NOMO-1 (cell line): ENCODE data around the gene LHPP.
"Not testable (repeated sequence)": the region's sequence is repeated elsewhere in the genome, so short reads cannot be mapped to it uniquely, and the experiment has no call there.

Source experiments
- DNase-seq, 2 experiments: peaks; one replicate each; lab custom pipeline; 2025; ENCODE audit not compliant: unreplicated experiment in 2 of 2; lab: John Stamatoyannopoulos, UW

The LHPP gene

GRCh38 chr10:124566222-124566888, 104.7 kb downstream of the LHPP start:
- no peak for DNase-seq

- no peak for DNase-seq
Measured at GRCh38 chr10:124566981-124567835, 105.6 kb downstream of the LHPP start.

GRCh38 chr10:124568339-124568738, 106.7 kb downstream of the LHPP start:
- no peak for DNase-seq

GRCh38 chr10:124568848-124569622, 107.4 kb downstream of the LHPP start:
- DNase-seq: no peak

- DNase-seq: peak in 1 of 2 experiments; percentile 15
Measured at GRCh38 chr10:124569623-124570470, 108.2 kb downstream of the LHPP start.

GRCh38 chr10:124570646-124571045, 109.0 kb downstream of the LHPP start:
- no peak for DNase-seq

GRCh38 chr10:124572751-124573150, 111.1 kb downstream of the LHPP start:
- no peak for DNase-seq

GRCh38 chr10:124573726-124574455, 112.3 kb downstream of the LHPP start:
- no peak for DNase-seq

GRCh38 chr10:124574456-124575070, 112.9 kb downstream of the LHPP start:
- no peak for DNase-seq

- DNase-seq: no peak
Measured at GRCh38 chr10:124575107-124576035, 113.7 kb downstream of the LHPP start.

- DNase-seq: no peak
Measured at GRCh38 chr10:124576526-124577420, 115.2 kb downstream of the LHPP start.

GRCh38 chr10:124577651-124578050, 116.0 kb downstream of the LHPP start:
- no peak for DNase-seq

- no peak for DNase-seq
Measured at GRCh38 chr10:124578231-124579010, 116.8 kb downstream of the LHPP start.

GRCh38 chr10:124579011-124579399, 117.4 kb downstream of the LHPP start:
- DNase-seq: no peak

- no peak for DNase-seq
Measured at GRCh38 chr10:124586142-124586541, 124.5 kb downstream of the LHPP start.

GRCh38 chr10:124587811-124588211, 126.2 kb downstream of the LHPP start:
- DNase-seq: no peak

- DNase-seq: not testable (repeated sequence)
Measured at GRCh38 chr10:124588341-124588735, 126.7 kb downstream of the LHPP start.
